Measurements from ENCODE around the gene PPP1R15B. TPM values are rescaled to one million over a fixed set of nuclear protein-coding genes. Genes with fewer than 3 reads are reported as not detected.

The PPP1R15B gene
- total and polyA plus RNA-seq, 2 donors (not counting 1 experiment from before 2014, with no cell fraction given): 65.7 to 137 TPM

DNA sequence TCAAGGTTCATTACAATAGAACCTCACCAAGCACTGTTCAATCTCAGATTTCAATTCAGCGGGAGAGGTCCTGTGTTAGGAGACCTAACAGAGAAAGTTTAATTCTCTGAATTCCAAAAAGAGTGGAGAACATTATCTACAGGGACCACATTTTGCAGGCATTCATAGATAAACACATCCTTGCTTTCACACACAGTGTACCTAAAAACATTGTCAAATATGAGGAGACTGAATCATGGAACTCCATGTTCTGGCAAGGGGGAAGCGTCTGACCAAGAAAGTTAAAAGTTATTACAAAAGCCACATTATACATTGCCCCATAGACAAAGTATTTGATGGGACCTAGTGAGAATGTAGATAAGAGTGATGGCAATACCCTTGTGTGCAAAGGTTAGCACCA lies 21.1 kb upstream of the PPP1R15B start:
- ATAC-seq (ENCODE audit: low read depth) (no peak), DNase-seq (no peak)
- no peaks in the 10 kb centered on the region for H3K27me3 Mint-ChIP-seq
- no peak overlapping the region for H3K4me3 Mint-ChIP-seq
- Histone ChIP-seq H3K4me1 (ENCODE audit: control insufficient read depth in 2 of 2, insufficient read depth in 2 of 2, low read length in 2 of 2) (no peaks in the 10 kb centered on the region), H3K9ac (ENCODE audit: low read length) (no peak overlapping the region), H3K4me3 (ENCODE audit: control extremely low read depth in 1 of 5, extremely low read depth in 1 of 5, insufficient read depth in 1 of 5, low read depth in 2 of 5, low read length in 4 of 5) (no peak overlapping the region), H3K36me3 (replicated peaks in 1 of 2; ENCODE audit: control extremely low read depth in 1 of 2, control insufficient read depth in 1 of 2, extremely low read depth in 1 of 2, insufficient read depth in 2 of 2, low read length in 1 of 2) (peaks cover 2 to 96% of the 10 kb centered on the region in 2 experiments), H3K9me3 (ENCODE audit: control extremely low read depth in 1 of 3, control insufficient read depth in 2 of 3, insufficient read depth in 1 of 3, low read length in 2 of 3) (no peaks in the 10 kb centered on the region), H3K4me2 (replicated peaks; ENCODE audit: low read depth, low read length, poor library complexity, severe bottlenecking) (no peak overlapping the region), H3K27ac (ENCODE audit: low read length in 2 of 2) (no peak overlapping the region), H3K79me2 (ENCODE audit: control insufficient read depth, insufficient read depth, low read length) (peaks cover 15% of the 10 kb centered on the region), H3K27me3 (replicated peaks in 1 of 4; ENCODE audit: control extremely low read depth in 1 of 4, control insufficient read depth in 3 of 4, insufficient read depth in 4 of 4, low read length in 3 of 4) (no peaks in the 10 kb centered on the region), H4K20me1 (ENCODE audit: control insufficient read depth, insufficient read depth, low read length, poor library complexity, severe bottlenecking) (peaks cover 9% of the 10 kb centered on the region), H2AFZ (ENCODE audit: insufficient read depth, low read depth, low read length, poor library complexity, severe bottlenecking) (no peak overlapping the region)
- TF ChIP-seq, protein P1, sequence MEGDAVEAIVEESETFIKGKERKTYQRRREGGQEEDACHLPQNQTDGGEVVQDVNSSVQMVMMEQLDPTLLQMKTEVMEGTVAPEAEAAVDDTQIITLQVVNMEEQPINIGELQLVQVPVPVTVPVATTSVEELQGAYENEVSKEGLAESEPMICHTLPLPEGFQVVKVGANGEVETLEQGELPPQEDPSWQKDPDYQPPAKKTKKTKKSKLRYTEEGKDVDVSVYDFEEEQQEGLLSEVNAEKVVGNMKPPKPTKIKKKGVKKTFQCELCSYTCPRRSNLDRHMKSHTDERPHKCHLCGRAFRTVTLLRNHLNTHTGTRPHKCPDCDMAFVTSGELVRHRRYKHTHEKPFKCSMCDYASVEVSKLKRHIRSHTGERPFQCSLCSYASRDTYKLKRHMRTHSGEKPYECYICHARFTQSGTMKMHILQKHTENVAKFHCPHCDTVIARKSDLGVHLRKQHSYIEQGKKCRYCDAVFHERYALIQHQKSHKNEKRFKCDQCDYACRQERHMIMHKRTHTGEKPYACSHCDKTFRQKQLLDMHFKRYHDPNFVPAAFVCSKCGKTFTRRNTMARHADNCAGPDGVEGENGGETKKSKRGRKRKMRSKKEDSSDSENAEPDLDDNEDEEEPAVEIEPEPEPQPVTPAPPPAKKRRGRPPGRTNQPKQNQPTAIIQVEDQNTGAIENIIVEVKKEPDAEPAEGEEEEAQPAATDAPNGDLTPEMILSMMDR (IDR thresholded peaks at IDR 0.05): no peak
- no peak for TF ChIP-seq EZH2 (IDR thresholded peaks at IDR 0.05; ENCODE audit: borderline replicate concordance, insufficient read depth, low read depth, low read length, poor library complexity, severe bottlenecking)
- ChIA-PET CTCF (interaction anchor here (0.6 to 43.9 kb wide), 9 partner anchors 10 to 374 kb away, joined by 4 to 1884 read pairs (median 23); partner anchors contain the start of gene PIK3C2B), POLR2A (interaction anchor here (1.3 kb wide), 1 partner anchor 15 kb away, joined by 3 read pairs; no protein-coding TSS in a partner anchor)
- no peaks in the 10 kb centered on the region for H3K9me3 Mint-ChIP-seq (ENCODE audit: insufficient read depth)
- whole genome bisulfite sequencing (ENCODE audit: insufficient coverage): no CpG with 5 or more reads among the region's 2 CpGs
- peak overlapping the region; percentile 3 for H3K27ac Mint-ChIP-seq
- no peaks in the 10 kb centered on the region for H3K4me1 Mint-ChIP-seq
- intact Hi-C loops (cut with micrococcal nuclease): no loop called here

DNA sequence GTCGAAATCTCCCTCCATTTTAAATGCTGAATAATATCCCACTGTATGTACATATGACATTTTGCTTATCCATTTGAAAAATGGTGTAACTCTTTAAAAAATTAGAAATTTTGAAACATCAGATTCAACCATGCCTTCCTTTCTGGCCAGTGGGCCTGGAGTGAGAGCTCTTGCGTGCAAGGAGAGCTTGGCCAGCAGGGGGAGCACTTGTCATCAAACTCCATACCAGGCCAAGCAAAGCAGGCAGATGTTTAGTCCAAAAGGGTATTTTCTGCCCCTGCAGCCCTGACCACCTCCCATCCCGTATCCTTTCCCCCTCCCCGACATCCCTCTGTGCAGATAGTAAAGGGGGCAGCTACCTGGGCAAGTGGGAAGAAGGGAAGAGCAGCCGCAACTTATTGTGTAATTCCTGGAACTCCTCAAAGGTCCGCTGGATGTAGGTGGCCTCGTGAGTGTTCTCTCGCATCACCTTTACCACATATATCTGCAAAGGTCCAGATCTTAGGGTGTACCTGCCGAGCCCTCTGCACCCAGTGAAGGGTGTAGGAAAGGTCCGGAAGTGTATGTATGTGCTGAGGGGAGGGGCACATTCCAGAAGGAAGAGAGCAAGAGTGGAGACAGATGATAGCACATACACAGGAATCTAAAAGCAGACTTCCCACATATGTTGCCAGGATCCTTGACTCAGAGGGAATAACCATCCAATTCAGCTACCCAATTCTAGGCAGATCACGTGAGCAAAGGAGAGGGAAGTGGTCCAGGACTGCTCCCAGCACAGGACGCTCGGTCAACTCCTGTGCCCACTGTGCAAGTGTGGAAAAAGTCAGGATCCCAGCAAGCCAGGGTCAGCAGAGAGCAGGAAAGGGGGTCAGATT lies 19.9 kb upstream of the PPP1R15B start:
- Histone ChIP-seq H3K4me3 (ENCODE audit: control extremely low read depth in 1 of 5, extremely low read depth in 1 of 5, insufficient read depth in 1 of 5, low read depth in 2 of 5, low read length in 4 of 5) (no peak overlapping the region), H3K9ac (ENCODE audit: low read length) (no peak overlapping the region), H3K9me3 (ENCODE audit: control extremely low read depth in 1 of 3, control insufficient read depth in 2 of 3, insufficient read depth in 1 of 3, low read length in 2 of 3) (no peaks in the 10 kb centered on the region), H3K79me2 (ENCODE audit: control insufficient read depth, insufficient read depth, low read length) (peaks cover 17% of the 10 kb centered on the region), H4K20me1 (ENCODE audit: control insufficient read depth, insufficient read depth, low read length, poor library complexity, severe bottlenecking) (peaks cover 9% of the 10 kb centered on the region), H3K4me1 (ENCODE audit: control insufficient read depth in 2 of 2, insufficient read depth in 2 of 2, low read length in 2 of 2) (no peaks in the 10 kb centered on the region), H3K36me3 (replicated peaks in 1 of 2; ENCODE audit: control extremely low read depth in 1 of 2, control insufficient read depth in 1 of 2, extremely low read depth in 1 of 2, insufficient read depth in 2 of 2, low read length in 1 of 2) (peaks cover 2 to 95% of the 10 kb centered on the region in 2 experiments), H2AFZ (ENCODE audit: insufficient read depth, low read depth, low read length, poor library complexity, severe bottlenecking) (no peak overlapping the region), H3K27ac (ENCODE audit: low read length in 2 of 2) (no peak overlapping the region), H3K27me3 (replicated peaks in 1 of 4; ENCODE audit: control extremely low read depth in 1 of 4, control insufficient read depth in 3 of 4, insufficient read depth in 4 of 4, low read length in 3 of 4) (no peaks in the 10 kb centered on the region), H3K4me2 (replicated peaks; ENCODE audit: low read depth, low read length, poor library complexity, severe bottlenecking) (no peak overlapping the region)
- no peaks in the 10 kb centered on the region for H3K9me3 Mint-ChIP-seq (ENCODE audit: insufficient read depth)
- H3K4me3 Mint-ChIP-seq: no peak overlapping the region
- ATAC-seq (ENCODE audit: low read depth): peak; percentile 77
- WGBS (ENCODE audit: insufficient coverage): 56% methylated on average over 6 of the region's 13 CpGs
- DNase-seq: peak; percentile 84
- no peak for TF ChIP-seq EZH2 (IDR thresholded peaks at IDR 0.05; ENCODE audit: borderline replicate concordance, insufficient read depth, low read depth, low read length, poor library complexity, severe bottlenecking)
- TF ChIP-seq, protein P1 (IDR thresholded peaks at IDR 0.05): peak; percentile 93
- CTCF ChIA-PET: interaction anchor here (0.7 to 43.9 kb wide), 31 partner anchors 9 to 375 kb away, joined by 3 to 1884 read pairs (median 5); partner anchors contain the start of gene PIK3C2B
- H3K4me1 Mint-ChIP-seq: no peaks in the 10 kb centered on the region
- peak overlapping the region; percentile 1 for H3K27ac Mint-ChIP-seq
- intact Hi-C loops (cut with micrococcal nuclease): loop anchor here (1.0 to 2.0 kb wide), 3 partner anchors 15 to 376 kb away; no protein-coding TSS in a partner anchor
- H3K27me3 Mint-ChIP-seq: no peaks in the 10 kb centered on the region
- POLR2A ChIA-PET: interaction anchor here (1.0 to 1.6 kb wide), 3 partner anchors 13 to 72 kb away, joined by 3 to 5 read pairs (median 4); no protein-coding TSS in a partner anchor
